Left colon (tissue), 2 donors: ENCODE data around the gene FBXL5. TPM values are rescaled to one million over a fixed set of nuclear protein-coding genes. Genes with fewer than 3 reads are reported as not detected.

Experiments used
- ATAC-seq: fragments of 200-7000 bp; cut with Tn5 transposase; one replicate; pipeline ENCODE4 v1.9.1; 2020; ENCODE audit warnings: mild to moderate bottlenecking, moderate library complexity
- DNase-seq, 2 donors: peaks; one replicate each; pipeline ENCODE4 v3.0.0-alpha.2; 2020
- intact Hi-C, 2 donors: fragments of 100-400 bp; cut with DNase I in 1 of 2; cut with micrococcal nuclease in 1 of 2; formaldehyde crosslinking; loops; one replicate each; pipeline versions ENCODE4 v1.11.2 to v1.14.0; 2022; cut with DNase I, micrococcal nuclease
- total RNA-seq, 2 donors: library from RNA; stranded (reverse); fragmentation: NEBNext Ultra II Directional; extraction: Animal tissue kit (Norgen Biotek cat#: 25700); gene quantifications; one replicate each; pipeline ENCODE4 v1.2.1, GENCODE V29; 2021
- donor health status: DM: no; HTN: no; CAD: no.
- donor health status: DM: yes; HTN: yes; CAD: no.

FBXL5 gene
- total RNA-seq, 2 donors from 2014 or later, result 48.2 to 59.2 TPM

DNA sequence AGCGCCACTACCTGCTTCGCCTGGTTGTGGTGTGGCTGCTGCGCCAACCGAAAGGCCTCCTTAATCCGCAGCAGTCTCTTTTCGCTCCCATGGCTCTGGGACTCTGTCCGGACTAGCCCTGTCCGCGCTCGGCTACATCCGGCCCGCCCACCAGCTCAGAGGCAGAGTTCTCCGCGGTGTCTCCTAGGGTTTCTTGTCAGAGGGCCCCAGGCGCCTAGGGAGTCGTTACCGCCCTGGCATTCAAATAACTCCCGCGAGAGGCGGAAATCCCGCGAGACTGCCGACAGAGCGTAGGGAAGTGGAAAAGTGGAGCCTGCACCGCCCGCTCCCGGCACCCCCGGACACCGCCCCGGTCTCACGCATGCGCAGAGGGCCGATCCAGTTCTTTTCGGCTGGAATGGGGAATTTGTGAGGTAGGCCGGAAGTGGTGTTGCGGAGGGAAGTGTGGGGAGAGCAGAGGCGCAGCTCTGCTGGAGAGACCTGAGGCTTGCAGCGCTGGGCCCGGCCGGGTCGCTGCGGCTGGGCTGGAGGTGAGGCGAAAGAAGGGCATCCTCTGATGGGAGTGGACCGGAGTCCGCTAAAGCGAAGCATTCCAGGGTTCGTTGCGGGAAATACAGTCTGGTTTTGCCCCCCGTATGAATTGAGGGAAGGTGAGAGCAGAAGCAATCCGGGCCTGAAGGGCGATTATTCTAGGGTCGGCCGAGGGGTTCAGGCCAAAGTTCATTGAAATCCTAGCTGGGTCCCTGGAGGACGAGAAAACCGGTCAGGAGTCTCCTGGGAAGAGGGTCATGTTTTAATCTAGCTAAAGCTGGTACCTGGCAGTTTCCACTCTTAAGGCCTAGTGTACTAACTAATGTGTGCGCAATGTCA, 26.4 kb upstream of the FBXL5 start, which contains the start of gene FAM200B:
Gene FAM200B (plus strand): TSS at position 456 of the 870 bp plus-strand sequence. CDS start 5,151 bp downstream, outside the sequence.
- peak; percentile 87 for ATAC-seq
- DNase-seq, result peak; percentile 97 to 99
- intact Hi-C loops, result no loop called here

GRCh38 chr4:15681067-15681371, 25.9 kb upstream of the FBXL5 start:
- intact Hi-C loops, result no loop called here
- no peak for ATAC-seq
- no peak for DNase-seq

- intact Hi-C loops, result no loop called here
- peak; percentile 22 for ATAC-seq
- peak in 1 of 2 donors; percentile 54 for DNase-seq
Observed at GRCh38 chr4:15677507-15677988, 22.4 kb upstream of the FBXL5 start.

DNA sequence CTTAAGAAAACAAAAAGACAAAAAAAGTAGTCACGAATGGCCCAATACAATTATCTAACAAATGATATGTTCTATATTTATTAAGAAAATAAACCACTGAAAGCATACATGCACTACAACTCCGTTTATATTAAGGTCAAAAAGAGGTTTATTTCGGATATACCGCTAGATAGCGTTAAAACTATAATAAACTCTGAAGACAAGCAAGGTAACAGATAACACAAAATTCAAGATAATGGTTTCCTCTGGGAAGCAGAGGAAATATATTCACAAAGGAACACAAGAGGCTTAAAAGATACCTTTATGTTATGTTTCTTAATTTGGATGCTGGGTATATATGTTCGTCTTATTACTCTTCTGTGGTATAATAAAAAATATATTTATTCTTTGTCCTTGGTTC, 21.7 kb upstream of the FBXL5 start:
- ATAC-seq (no peak), DNase-seq (no peak)
- intact Hi-C loops, result no loop called here

- intact Hi-C loops, result no loop called here
Observed at GRCh38 chr4:15676039-15676438, 20.9 kb upstream of the FBXL5 start.

DNA sequence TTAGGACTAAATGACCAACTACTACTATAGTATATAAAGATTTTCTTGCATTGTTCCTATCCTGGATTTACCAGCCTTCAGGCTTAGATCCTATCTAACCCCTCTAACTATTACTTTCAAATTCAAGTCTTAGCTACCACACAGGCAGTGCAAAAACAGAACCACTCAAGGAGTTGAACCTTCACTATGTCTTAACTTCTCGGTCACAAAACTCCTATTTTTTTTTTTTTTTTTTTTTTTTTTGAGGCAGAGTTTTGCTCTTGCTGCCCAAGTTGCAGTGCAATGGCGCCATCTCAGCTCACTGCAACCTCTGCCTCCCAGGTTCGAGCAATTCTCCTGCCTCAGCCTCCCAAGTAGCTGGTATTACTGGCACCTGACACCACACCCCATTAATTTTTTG, 20.2 kb upstream of the FBXL5 start:
- DNase-seq, result no peak
- ATAC-seq, result no peak
- intact Hi-C loops, result no loop called here

More at GRCh38 chr4:15676039-15676438, 20.9 kb upstream of the FBXL5 start:
- DNase-seq (no peak), ATAC-seq (no peak)

DNA sequence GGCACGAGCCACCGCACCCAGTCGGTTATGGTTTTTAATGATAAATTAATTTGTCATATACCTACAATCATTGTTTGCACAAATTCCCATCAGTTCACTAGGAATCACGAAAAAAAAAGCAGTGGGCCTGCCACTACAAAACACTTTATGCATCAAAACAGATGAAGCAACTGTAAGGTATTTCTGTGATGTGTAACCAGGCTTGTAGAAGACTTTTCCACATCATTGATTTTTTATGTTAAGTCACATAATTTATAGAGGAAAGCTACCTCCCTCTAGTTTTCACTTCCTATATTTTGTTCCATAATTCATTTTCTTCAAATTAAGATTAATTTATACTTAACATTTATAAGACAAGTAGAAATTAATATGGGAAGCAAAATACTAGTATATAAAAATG, 19.8 kb upstream of the FBXL5 start:
- DNase-seq (no peak), ATAC-seq (no peak)
- intact Hi-C loops, result no loop called here

GRCh38 chr4:15674046-15674445, 18.9 kb upstream of the FBXL5 start:
- DNase-seq (no peak), ATAC-seq (no peak)
- intact Hi-C loops, result no loop called here

GRCh38 chr4:15673337-15673736, 18.2 kb upstream of the FBXL5 start:
- DNase-seq, result no peak
- no peak for ATAC-seq
- intact Hi-C loops, result no loop called here

GRCh38 chr4:15672101-15672500, 16.9 kb upstream of the FBXL5 start:
- ATAC-seq (no peak), DNase-seq (no peak)
- intact Hi-C loops, result no loop called here

GRCh38 chr4:15670576-15670975, 15.4 kb upstream of the FBXL5 start:
- intact Hi-C loops, result no loop called here
- DNase-seq (no peak), ATAC-seq (no peak)

GRCh38 chr4:15668566-15669435, 13.6 kb upstream of the FBXL5 start:
- DNase-seq (no peak), ATAC-seq (no peak)
- intact Hi-C loops, result loop anchor here in 1 of 2 donors (10.0 kb wide), 1 partner anchor 664 kb away; the partner anchor contains the start of gene CPEB2

DNA sequence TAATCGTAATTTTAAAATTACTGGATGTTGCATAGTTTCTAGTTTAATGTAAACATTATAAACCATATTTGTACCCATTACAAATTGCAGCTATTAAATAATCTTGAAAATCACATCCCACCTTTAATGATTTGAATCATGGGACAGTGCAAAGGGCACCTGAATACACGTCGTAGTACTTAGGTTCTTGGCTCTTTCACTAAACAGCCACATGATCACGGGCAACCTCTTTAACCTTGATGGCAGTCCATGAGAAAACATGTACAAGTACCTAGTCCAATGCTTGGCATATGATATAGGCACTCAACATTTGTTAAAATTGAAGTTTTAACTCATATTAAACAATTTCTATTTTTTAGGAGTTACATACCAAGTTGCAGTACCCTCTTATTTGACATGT, 11.8 kb upstream of the FBXL5 start:
- intact Hi-C loops, result loop anchor here in 1 of 2 donors (10.0 kb wide), 1 partner anchor 662 kb away; the partner anchor contains the start of gene CPEB2
- DNase-seq, result no peak
- no peak for ATAC-seq

- intact Hi-C loops, result loop anchor here in 1 of 2 donors (10.0 kb wide), 1 partner anchor 661 kb away; the partner anchor contains the start of gene CPEB2
- peak in 1 of 2 donors; percentile 44 for DNase-seq
- ATAC-seq, result peak; percentile 98
Observed at GRCh38 chr4:15665753-15666365, 10.7 kb upstream of the FBXL5 start.

DNA sequence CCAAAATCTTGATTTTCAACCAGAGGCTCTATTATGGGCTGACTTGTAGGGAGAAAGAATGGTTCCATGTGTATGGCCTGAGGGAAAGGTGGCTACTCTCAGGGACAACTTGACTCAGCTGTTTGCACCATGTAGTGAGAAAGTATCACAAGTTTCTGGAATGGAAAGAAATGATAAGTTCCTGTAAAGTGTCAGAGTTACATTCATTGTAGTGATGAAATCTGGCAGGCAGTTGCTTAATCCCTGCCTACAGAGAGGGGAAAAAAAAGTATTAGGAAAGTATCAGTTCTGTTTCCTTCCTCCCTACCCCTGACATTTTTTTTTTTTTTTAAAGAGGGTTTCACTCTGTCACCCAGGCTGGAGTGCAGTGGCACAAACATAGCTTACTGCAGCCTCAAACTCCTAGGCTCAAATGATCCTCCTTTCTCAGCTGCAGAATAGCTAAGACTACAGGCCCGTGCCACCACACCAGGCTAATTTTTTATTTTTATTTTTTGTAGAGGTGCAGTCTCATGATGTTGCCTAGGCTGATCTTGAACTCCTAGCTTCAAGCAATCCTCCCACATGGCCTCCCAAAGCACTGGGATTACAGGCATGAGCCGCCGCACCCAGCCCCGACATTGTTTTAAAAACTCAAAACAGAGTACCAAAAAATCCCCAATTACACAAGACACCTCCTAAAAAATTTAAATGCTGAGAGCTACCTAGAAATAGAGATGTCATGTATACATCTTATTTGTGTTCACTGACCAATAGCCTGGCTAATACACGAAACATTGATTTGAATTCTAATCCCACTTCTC, 4.8 kb upstream of the FBXL5 start:
- ATAC-seq (no peak), DNase-seq (no peak)
- intact Hi-C loops, result loop anchor here in 1 of 2 donors (10.0 kb wide), 1 partner anchor 655 kb away; the partner anchor contains the start of gene CPEB2

DNA sequence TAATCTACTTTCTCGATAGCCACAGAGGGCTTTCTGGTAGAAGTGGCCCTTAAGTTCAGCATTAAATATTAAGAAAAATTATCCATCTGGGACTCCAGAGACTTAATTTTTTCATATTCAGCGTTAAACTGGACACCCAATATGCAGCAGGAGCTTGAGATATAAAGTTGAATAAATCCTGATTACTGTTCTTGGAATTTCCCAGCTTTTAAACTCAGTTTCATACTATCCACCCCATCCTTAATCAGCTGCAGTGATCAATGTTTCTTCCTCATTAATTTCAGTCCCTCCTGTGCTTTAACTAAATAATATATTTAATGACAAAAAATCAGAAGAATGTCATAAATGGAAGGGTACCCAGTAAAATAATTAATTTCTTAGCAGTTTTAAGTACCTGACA, 3.6 kb upstream of the FBXL5 start:
- intact Hi-C loops, result no loop called here
- DNase-seq, result no peak

DNA sequence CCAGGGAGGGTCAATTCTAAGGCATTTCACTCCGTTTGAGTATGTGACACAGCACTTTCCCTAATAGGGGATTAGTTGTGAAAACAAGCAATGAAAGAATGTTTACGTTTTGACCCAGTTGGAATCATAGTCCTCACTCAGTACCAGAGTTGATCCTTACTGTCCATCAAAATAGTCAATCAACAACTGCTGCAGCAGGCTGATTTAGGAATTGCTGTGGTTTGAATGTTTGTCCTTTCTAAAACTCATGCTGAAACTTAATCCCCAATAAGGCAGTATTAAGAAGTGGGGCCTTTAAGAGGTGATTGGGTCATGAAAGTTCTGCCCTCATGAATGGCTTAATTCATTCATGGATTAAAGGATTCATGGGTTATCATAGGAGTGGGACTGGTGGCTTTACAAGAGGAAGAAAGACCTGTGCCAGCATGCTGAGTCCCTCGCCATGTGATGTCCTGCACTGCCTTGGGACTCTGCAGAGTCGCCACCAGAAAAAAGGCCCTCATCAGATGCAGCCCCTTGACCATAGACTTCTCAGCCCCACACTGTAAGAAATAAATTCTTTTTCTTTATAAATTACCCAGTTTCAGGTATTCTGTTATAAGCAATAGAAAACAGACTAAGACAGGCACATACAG, 3.1 kb upstream of the FBXL5 start:
- ATAC-seq, result no peak
- intact Hi-C loops, result no loop called here

More for the DNA sequence above, 3.6 kb upstream of the FBXL5 start:
- no peak for ATAC-seq

GRCh38 chr4:15657366-15657765, 2.2 kb upstream of the FBXL5 start:
- ATAC-seq (no peak), DNase-seq (no peak)
- intact Hi-C loops, result no loop called here

More for the DNA sequence above, 3.1 kb upstream of the FBXL5 start:
- DNase-seq, result no peak
